HEK293T (cell line): ENCODE measurements around the gene MMP1.

ENCODE experiments used
- CTCF ChIA-PET: fragments of 350-600 bp; formaldehyde crosslinking; extraction: SDS; loops from one replicate; lab custom pipeline; 2021; ENCODE audit warnings: antibody characterized with exemption, inconsistent platforms; lab: Yijun Ruan, JAX
- POLR2A ChIA-PET: fragments of 350-600 bp; formaldehyde crosslinking; extraction: SDS; loops from one replicate; lab custom pipeline; 2020; ENCODE audit warnings: antibody characterized with exemption, inconsistent platforms; lab: Yijun Ruan, JAX
- DNase-seq: peaks from one replicate; pipeline ENCODE4 v3.0.0; 2012; ENCODE audit warnings: mixed read lengths; ENCODE audit errors: extremely low spot score
- ARNT ChIP-seq: fragments of 450-650 bp; IDR thresholded peaks from 2 replicates; pipeline ENCODE4 v1.6.1; 2017; ENCODE audit warnings: mild to moderate bottlenecking
- BHLHE40 ChIP-seq: fragments of 450-650 bp; IDR thresholded peaks from 2 replicates; pipeline ENCODE4 v1.6.1; 2016; ENCODE audit warnings: mild to moderate bottlenecking, moderate library complexity, borderline replicate concordance
- CTBP1 ChIP-seq: fragments of 450-650 bp; IDR thresholded peaks from 2 replicates; pipeline ENCODE4 v1.6.1; 2016; ENCODE audit warnings: borderline replicate concordance
- ELF4 ChIP-seq: fragments of 450-650 bp; IDR thresholded peaks from 2 replicates; pipeline ENCODE4 v1.6.1; 2017; ENCODE audit warnings: antibody characterized with exemption
- FOXA1 ChIP-seq: fragments of 450-650 bp; IDR thresholded peaks from 2 replicates; pipeline ENCODE4 v1.6.1; 2016; ENCODE audit warnings: mild to moderate bottlenecking
- FOXK2 ChIP-seq: fragments of 450-650 bp; IDR thresholded peaks from 2 replicates; pipeline ENCODE4 v1.6.1; 2016; ENCODE audit warnings: mild to moderate bottlenecking
- FOXM1 ChIP-seq: fragments of 450-650 bp; IDR thresholded peaks from 2 replicates; pipeline ENCODE4 v1.6.1; 2017; ENCODE audit warnings: mild to moderate bottlenecking, borderline replicate concordance
- HDGF ChIP-seq: fragments of 450-650 bp; IDR thresholded peaks from 2 replicates; pipeline ENCODE4 v1.6.1; 2017; ENCODE audit warnings: antibody characterized with exemption, borderline replicate concordance
- L3MBTL2 ChIP-seq: fragments of 450-650 bp; conservative IDR thresholded peaks from 2 replicates; pipeline ENCODE4 v1.6.1; 2016; ENCODE audit warnings: mild to moderate bottlenecking
- LEF1 ChIP-seq: fragments of 450-650 bp; IDR thresholded peaks from 2 replicates; pipeline ENCODE4 v1.6.1; 2017; ENCODE audit warnings: mild to moderate bottlenecking, borderline replicate concordance
- NFRKB ChIP-seq: fragments of 450-650 bp; IDR thresholded peaks from 2 replicates; pipeline ENCODE4 v1.6.1; 2016; ENCODE audit warnings: mild to moderate bottlenecking, moderate library complexity
- PKNOX1 ChIP-seq: fragments of 450-650 bp; IDR thresholded peaks from 2 replicates; pipeline ENCODE4 v1.6.1; 2016
- SP1 ChIP-seq: fragments of 450-650 bp; IDR thresholded peaks from 2 replicates; pipeline ENCODE4 v1.6.1; 2017
- SUZ12 ChIP-seq: fragments of 450-650 bp; IDR thresholded peaks from 2 replicates; pipeline ENCODE4 v1.6.1; 2016; ENCODE audit warnings: mild to moderate bottlenecking
- TARDBP ChIP-seq: fragments of 450-650 bp; IDR thresholded peaks from 2 replicates; pipeline ENCODE4 v1.6.1; 2016
- ZNF384 ChIP-seq: fragments of 450-650 bp; IDR thresholded peaks from 2 replicates; pipeline ENCODE4 v1.6.1; 2016

MMP1 gene

GRCh38 chr11:102760344-102761035 lies 37.5 kb downstream of the MMP1 start:
- no peak for TF ChIP-seq CTBP1
- TF ChIP-seq FOXK2: no peak
- TF ChIP-seq SUZ12: no peak
- TF ChIP-seq NFRKB: no peak
- TF ChIP-seq BHLHE40: no peak
- no peak for TF ChIP-seq L3MBTL2
- TF ChIP-seq SP1: no peak
- no peak for TF ChIP-seq ZNF384
- no peak for TF ChIP-seq ARNT
- TF ChIP-seq PKNOX1: no peak
- TF ChIP-seq LEF1: no peak
- no peak for TF ChIP-seq HDGF
- no peak for TF ChIP-seq FOXA1
- TF ChIP-seq TARDBP: no peak
- DNase-seq: no peak
- ChIA-PET CTCF (no interaction called here), POLR2A (interaction anchor here (0.6 kb wide), 1 partner anchor 349 kb away, joined by 3 read pairs; the partner anchor contains the start of gene DYNC2H1)

- TF ChIP-seq SP1 (no peak), ZNF384 (no peak), FOXK2 (no peak), ARNT (no peak), BHLHE40 (no peak), TARDBP (no peak), CTBP1 (no peak), LEF1 (no peak), HDGF (no peak), ELF4 (no peak), L3MBTL2 (no peak), NFRKB (no peak), FOXA1 (no peak), PKNOX1 (no peak), FOXM1 (no peak), SUZ12 (no peak)
- POLR2A ChIA-PET: no interaction called here
- DNase-seq: no peak
- CTCF ChIA-PET: no interaction called here
These were observed 40.0 kb downstream of the MMP1 start for GRCh38 chr11:102757823-102758549.

GRCh38 chr11:102753267-102753666 lies 44.7 kb downstream of the MMP1 start:
- ChIA-PET POLR2A (no interaction called here), CTCF (no interaction called here)
- no peak for DNase-seq
- no peak for TF ChIP-seq L3MBTL2

GRCh38 chr11:102751673-102752072 lies 46.3 kb downstream of the MMP1 start:
- TF ChIP-seq TARDBP (no peak), BHLHE40 (no peak), PKNOX1 (no peak), ELF4 (no peak), ARNT (no peak), HDGF (no peak), FOXA1 (no peak), SUZ12 (no peak), SP1 (no peak), CTBP1 (no peak), NFRKB (no peak), FOXK2 (no peak), ZNF384 (no peak)
- POLR2A ChIA-PET: no interaction called here
- DNase-seq: no peak
- CTCF ChIA-PET: no interaction called here

- TF ChIP-seq L3MBTL2: no peak
- no peak for TF ChIP-seq ELF4
- TF ChIP-seq ARNT: no peak
- no peak for TF ChIP-seq BHLHE40
- no peak for TF ChIP-seq PKNOX1
- TF ChIP-seq FOXK2: no peak
- TF ChIP-seq FOXM1: no peak
- no peak for TF ChIP-seq LEF1
- no peak for TF ChIP-seq TARDBP
- no peak for DNase-seq
- ChIA-PET POLR2A (no interaction called here), CTCF (no interaction called here)
These were observed 48.7 kb downstream of the MMP1 start for GRCh38 chr11:102749101-102749722.
